HEK293T (cell line): ENCODE results near the gene RANBP3.
"Not testable (repeated sequence)": the region's sequence is repeated elsewhere in the genome, so short reads cannot be mapped to it uniquely, and the experiment has no call there.

Experiments
- CTCF ChIA-PET: fragments of 350-600 bp; formaldehyde crosslinking; extraction: SDS; loops from one replicate; lab custom pipeline; 2021; ENCODE audit warnings: antibody characterized with exemption, inconsistent platforms; lab: Yijun Ruan, JAX
- POLR2A ChIA-PET: fragments of 350-600 bp; formaldehyde crosslinking; extraction: SDS; loops from one replicate; lab custom pipeline; 2020; ENCODE audit warnings: antibody characterized with exemption, inconsistent platforms; lab: Yijun Ruan, JAX
- DNase-seq: peaks from one replicate; pipeline ENCODE4 v3.0.0; 2012; ENCODE audit warnings: mixed read lengths; ENCODE audit errors: extremely low spot score
- ARNT ChIP-seq: fragments of 450-650 bp; IDR thresholded peaks from 2 replicates; pipeline ENCODE4 v1.6.1; 2017; ENCODE audit warnings: mild to moderate bottlenecking
- BHLHE40 ChIP-seq: fragments of 450-650 bp; IDR thresholded peaks from 2 replicates; pipeline ENCODE4 v1.6.1; 2016; ENCODE audit warnings: mild to moderate bottlenecking, moderate library complexity, borderline replicate concordance
- CTBP1 ChIP-seq: fragments of 450-650 bp; IDR thresholded peaks from 2 replicates; pipeline ENCODE4 v1.6.1; 2016; ENCODE audit warnings: borderline replicate concordance
- ELF4 ChIP-seq: fragments of 450-650 bp; IDR thresholded peaks from 2 replicates; pipeline ENCODE4 v1.6.1; 2017; ENCODE audit warnings: antibody characterized with exemption
- FOXA1 ChIP-seq: fragments of 450-650 bp; IDR thresholded peaks from 2 replicates; pipeline ENCODE4 v1.6.1; 2016; ENCODE audit warnings: mild to moderate bottlenecking
- FOXK2 ChIP-seq: fragments of 450-650 bp; IDR thresholded peaks from 2 replicates; pipeline ENCODE4 v1.6.1; 2016; ENCODE audit warnings: mild to moderate bottlenecking
- FOXM1 ChIP-seq: fragments of 450-650 bp; IDR thresholded peaks from 2 replicates; pipeline ENCODE4 v1.6.1; 2017; ENCODE audit warnings: mild to moderate bottlenecking, borderline replicate concordance
- HDGF ChIP-seq: fragments of 450-650 bp; IDR thresholded peaks from 2 replicates; pipeline ENCODE4 v1.6.1; 2017; ENCODE audit warnings: antibody characterized with exemption, borderline replicate concordance
- L3MBTL2 ChIP-seq: fragments of 450-650 bp; conservative IDR thresholded peaks from 2 replicates; pipeline ENCODE4 v1.6.1; 2016; ENCODE audit warnings: mild to moderate bottlenecking
- LEF1 ChIP-seq: fragments of 450-650 bp; IDR thresholded peaks from 2 replicates; pipeline ENCODE4 v1.6.1; 2017; ENCODE audit warnings: mild to moderate bottlenecking, borderline replicate concordance
- NFRKB ChIP-seq: fragments of 450-650 bp; IDR thresholded peaks from 2 replicates; pipeline ENCODE4 v1.6.1; 2016; ENCODE audit warnings: mild to moderate bottlenecking, moderate library complexity
- PKNOX1 ChIP-seq: fragments of 450-650 bp; IDR thresholded peaks from 2 replicates; pipeline ENCODE4 v1.6.1; 2016
- SP1 ChIP-seq: fragments of 450-650 bp; IDR thresholded peaks from 2 replicates; pipeline ENCODE4 v1.6.1; 2017
- SUZ12 ChIP-seq: fragments of 450-650 bp; IDR thresholded peaks from 2 replicates; pipeline ENCODE4 v1.6.1; 2016; ENCODE audit warnings: mild to moderate bottlenecking
- TARDBP ChIP-seq: fragments of 450-650 bp; IDR thresholded peaks from 2 replicates; pipeline ENCODE4 v1.6.1; 2016
- ZNF384 ChIP-seq: fragments of 450-650 bp; IDR thresholded peaks from 2 replicates; pipeline ENCODE4 v1.6.1; 2016

Gene RANBP3

GRCh38 chr19:5964816-5965565 lies 12.9 kb downstream of the RANBP3 start:
- DNase-seq: no peak

GRCh38 chr19:5963855-5964254 lies 14.1 kb downstream of the RANBP3 start:
- ChIA-PET CTCF (no interaction called here), POLR2A (no interaction called here)

More at GRCh38 chr19:5964816-5965565, 12.9 kb downstream of the RANBP3 start:
- no peak for TF ChIP-seq FOXK2
- TF ChIP-seq TARDBP: no peak
- no peak for TF ChIP-seq SP1
- TF ChIP-seq FOXM1: no peak
- TF ChIP-seq BHLHE40: no peak
- TF ChIP-seq ZNF384: no peak
- no peak for TF ChIP-seq L3MBTL2
- ChIA-PET CTCF (interaction anchor here (0.6 kb wide), 1 partner anchor 8 kb away, joined by 4 read pairs; no protein-coding TSS in a partner anchor), POLR2A (no interaction called here)

GRCh38 chr19:5963259-5963658 lies 14.7 kb downstream of the RANBP3 start:
- DNase-seq, CTCF ChIA-PET: not testable (repeated sequence)
- POLR2A ChIA-PET: interaction anchor here (1.4 kb wide), 1 partner anchor 15 kb away, joined by 7 read pairs; the partner anchor contains the start of gene RANBP3

More at GRCh38 chr19:5963855-5964254, 14.1 kb downstream of the RANBP3 start:
- DNase-seq: no peak
- TF ChIP-seq LEF1 (no peak), ELF4 (no peak), FOXK2 (no peak), SP1 (no peak), L3MBTL2 (no peak), SUZ12 (no peak), TARDBP (no peak), ZNF384 (no peak), CTBP1 (no peak)

GRCh38 chr19:5961969-5962945 lies 15.7 kb downstream of the RANBP3 start:
- no peak for TF ChIP-seq PKNOX1
- TF ChIP-seq LEF1: no peak
- TF ChIP-seq BHLHE40: no peak
- TF ChIP-seq SP1: no peak
- no peak for TF ChIP-seq HDGF
- no peak for TF ChIP-seq FOXA1
- no peak for TF ChIP-seq FOXM1
- TF ChIP-seq FOXK2: no peak
- TF ChIP-seq ZNF384: no peak
- no peak for TF ChIP-seq L3MBTL2
- no peak for TF ChIP-seq NFRKB
- TF ChIP-seq ELF4: no peak
- TF ChIP-seq TARDBP: no peak
- TF ChIP-seq ARNT: no peak
- TF ChIP-seq CTBP1: no peak
- no peak for TF ChIP-seq SUZ12
- ChIA-PET CTCF (no interaction called here), POLR2A (interaction anchor here (1.4 kb wide), 1 partner anchor 16 kb away, joined by 7 read pairs; the partner anchor contains the start of gene RANBP3)
- DNase-seq: no peak

- DNase-seq, CTCF ChIA-PET, POLR2A ChIA-PET: not testable (repeated sequence)
These were observed 16.3 kb downstream of the RANBP3 start for GRCh38 chr19:5961641-5961968.

- CTCF ChIA-PET: interaction anchor here (0.6 to 1.2 kb wide), 3 partner anchors 8 to 44 kb away, joined by 3 to 4 read pairs (median 4); no protein-coding TSS in a partner anchor
- no peak for DNase-seq
These were observed 17.6 kb downstream of the RANBP3 start for GRCh38 chr19:5960005-5961001.

More at GRCh38 chr19:5960005-5961001, 17.6 kb downstream of the RANBP3 start:
- POLR2A ChIA-PET: no interaction called here
- no peak for TF ChIP-seq SUZ12
- no peak for TF ChIP-seq FOXA1
- no peak for TF ChIP-seq PKNOX1
- TF ChIP-seq ZNF384: no peak
- no peak for TF ChIP-seq L3MBTL2
- no peak for TF ChIP-seq BHLHE40
- no peak for TF ChIP-seq CTBP1
- no peak for TF ChIP-seq HDGF
- TF ChIP-seq FOXM1: no peak
- TF ChIP-seq ARNT: no peak
- TF ChIP-seq TARDBP: no peak
- TF ChIP-seq LEF1: no peak
- no peak for TF ChIP-seq FOXK2
- TF ChIP-seq NFRKB: no peak
- TF ChIP-seq SP1: no peak
